ENCODE data around the gene BTBD7.
A peak's percentile ranks its signal among the peaks of the same experiment; 100 is the strongest.
"Not testable (repeated sequence)": the region's sequence is repeated elsewhere in the genome, so short reads cannot be mapped to it uniquely, and the experiment has no call there.

Gene BTBD7

GRCh38 chr14:93245764-93246420, 86.9 kb downstream of the BTBD7 start:
- DNase-seq, result no peak

- DNase-seq, result no peak
These were observed 92.2 kb downstream of the BTBD7 start for GRCh38 chr14:93240678-93241000.

GRCh38 chr14:93239869-93240677, 92.8 kb downstream of the BTBD7 start:
- DNase-seq, result no peak

GRCh38 chr14:93234798-93235197, 98.0 kb downstream of the BTBD7 start:
- no peak for DNase-seq

- not testable (repeated sequence) for DNase-seq
These were observed 99.8 kb downstream of the BTBD7 start for GRCh38 chr14:93233078-93233477.

- DNase-seq, result no peak
These were observed 100.7 kb downstream of the BTBD7 start for GRCh38 chr14:93232159-93232558.

GRCh38 chr14:93231129-93231979, 101.5 kb downstream of the BTBD7 start:
- DNase-seq, result peak; percentile 32

GRCh38 chr14:93230539-93230938, 102.3 kb downstream of the BTBD7 start:
- no peak for DNase-seq

GRCh38 chr14:93228550-93228949, 104.3 kb downstream of the BTBD7 start:
- no peak for DNase-seq

GRCh38 chr14:93223565-93223964, 109.3 kb downstream of the BTBD7 start:
- DNase-seq, result no peak

- DNase-seq, result no peak
These were observed 112.3 kb downstream of the BTBD7 start for GRCh38 chr14:93220509-93220908.

GRCh38 chr14:93219103-93219726, 113.6 kb downstream of the BTBD7 start:
- peak; percentile 88 for DNase-seq

GRCh38 chr14:93214598-93214997, 118.2 kb downstream of the BTBD7 start:
- no peak for DNase-seq

- DNase-seq, result no peak
These were observed 120.4 kb downstream of the BTBD7 start for GRCh38 chr14:93212432-93212831.

- peak; percentile 83 for DNase-seq
These were observed 125.1 kb downstream of the BTBD7 start for GRCh38 chr14:93207468-93208308.

- peak; percentile 99 for DNase-seq
These were observed 125.9 kb downstream of the BTBD7 start, which contains the start of the genes GON7 and UBR7 for GRCh38 chr14:93206793-93207467. Gene GON7, minus strand, starts transcription at chr14:93207065. Its CDS starts 28 bp downstream, at chr14:93207037. Gene UBR7, plus strand, starts transcription at chr14:93207256. Its CDS starts 36 bp downstream, at chr14:93207292.

- no peak for DNase-seq
These were observed 131.6 kb downstream of the BTBD7 start for GRCh38 chr14:93201155-93201704.

- DNase-seq, result no peak
These were observed 132.3 kb downstream of the BTBD7 start for GRCh38 chr14:93200553-93200952.

- DNase-seq, result no peak
These were observed 133.8 kb downstream of the BTBD7 start for GRCh38 chr14:93199031-93199430.

- DNase-seq, result no peak
These were observed 137.4 kb downstream of the BTBD7 start for GRCh38 chr14:93195316-93195999.
